Panc1 (cell line): ENCODE data around the gene ZNF433.

Source experiments
- POLR2AphosphoS5 ChIP-seq: IDR thresholded peaks from 2 replicates; pipeline ENCODE4 v1.6.1; 2012; ENCODE audit warnings: mild to moderate bottlenecking, low read depth, low read length, moderate library complexity
- TCF7L2 ChIP-seq: IDR thresholded peaks from 2 replicates; pipeline ENCODE4 v1.6.1; 2011; ENCODE audit warnings: mild to moderate bottlenecking, low read depth, low read length, inconsistent platforms
- TF ChIP-seq, protein P1 (sequence below): fragments of 450-650 bp; IDR thresholded peaks from 2 replicates; pipeline ENCODE4 v1.5.1; 2017; ENCODE audit warnings: mild to moderate bottlenecking
- TF ChIP-seq, protein P2 (sequence below), 2 experiments: IDR thresholded peaks; 2 replicates each; pipeline ENCODE4 v1.6.1; 2011 to 2012; ENCODE audit warnings: low read depth in 2 of 2, control low read depth in 1 of 2, low read length in 1 of 2, mild to moderate bottlenecking in 1 of 2, moderate library complexity in 1 of 2; ENCODE audit not compliant: insufficient read depth in 1 of 2

DNA sequence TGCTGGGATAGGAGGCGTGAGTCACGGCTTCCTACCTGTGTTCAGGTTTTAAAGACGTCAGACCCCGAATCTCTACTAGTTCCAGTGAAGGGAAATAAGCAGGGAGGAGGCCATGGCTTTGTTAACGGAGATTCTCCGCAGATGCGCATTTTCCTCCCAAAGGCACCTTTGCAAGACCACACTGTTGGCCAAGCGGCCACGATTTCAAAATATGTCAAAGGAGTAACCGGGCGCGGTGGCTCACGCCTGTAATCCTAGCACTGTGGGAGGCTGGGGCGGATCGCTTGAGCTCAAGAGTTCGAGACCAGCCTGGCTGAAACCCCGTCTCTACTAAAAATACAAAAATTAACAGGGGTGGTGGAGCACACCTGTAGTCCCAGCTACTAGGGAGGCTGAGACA lies 48.7 kb downstream of the ZNF433 start:
- TF ChIP-seq TCF7L2 (no peak), POLR2AphosphoS5 (no peak)
- TF ChIP-seq, protein P1, sequence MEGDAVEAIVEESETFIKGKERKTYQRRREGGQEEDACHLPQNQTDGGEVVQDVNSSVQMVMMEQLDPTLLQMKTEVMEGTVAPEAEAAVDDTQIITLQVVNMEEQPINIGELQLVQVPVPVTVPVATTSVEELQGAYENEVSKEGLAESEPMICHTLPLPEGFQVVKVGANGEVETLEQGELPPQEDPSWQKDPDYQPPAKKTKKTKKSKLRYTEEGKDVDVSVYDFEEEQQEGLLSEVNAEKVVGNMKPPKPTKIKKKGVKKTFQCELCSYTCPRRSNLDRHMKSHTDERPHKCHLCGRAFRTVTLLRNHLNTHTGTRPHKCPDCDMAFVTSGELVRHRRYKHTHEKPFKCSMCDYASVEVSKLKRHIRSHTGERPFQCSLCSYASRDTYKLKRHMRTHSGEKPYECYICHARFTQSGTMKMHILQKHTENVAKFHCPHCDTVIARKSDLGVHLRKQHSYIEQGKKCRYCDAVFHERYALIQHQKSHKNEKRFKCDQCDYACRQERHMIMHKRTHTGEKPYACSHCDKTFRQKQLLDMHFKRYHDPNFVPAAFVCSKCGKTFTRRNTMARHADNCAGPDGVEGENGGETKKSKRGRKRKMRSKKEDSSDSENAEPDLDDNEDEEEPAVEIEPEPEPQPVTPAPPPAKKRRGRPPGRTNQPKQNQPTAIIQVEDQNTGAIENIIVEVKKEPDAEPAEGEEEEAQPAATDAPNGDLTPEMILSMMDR = no peak
- TF ChIP-seq, protein P2, sequence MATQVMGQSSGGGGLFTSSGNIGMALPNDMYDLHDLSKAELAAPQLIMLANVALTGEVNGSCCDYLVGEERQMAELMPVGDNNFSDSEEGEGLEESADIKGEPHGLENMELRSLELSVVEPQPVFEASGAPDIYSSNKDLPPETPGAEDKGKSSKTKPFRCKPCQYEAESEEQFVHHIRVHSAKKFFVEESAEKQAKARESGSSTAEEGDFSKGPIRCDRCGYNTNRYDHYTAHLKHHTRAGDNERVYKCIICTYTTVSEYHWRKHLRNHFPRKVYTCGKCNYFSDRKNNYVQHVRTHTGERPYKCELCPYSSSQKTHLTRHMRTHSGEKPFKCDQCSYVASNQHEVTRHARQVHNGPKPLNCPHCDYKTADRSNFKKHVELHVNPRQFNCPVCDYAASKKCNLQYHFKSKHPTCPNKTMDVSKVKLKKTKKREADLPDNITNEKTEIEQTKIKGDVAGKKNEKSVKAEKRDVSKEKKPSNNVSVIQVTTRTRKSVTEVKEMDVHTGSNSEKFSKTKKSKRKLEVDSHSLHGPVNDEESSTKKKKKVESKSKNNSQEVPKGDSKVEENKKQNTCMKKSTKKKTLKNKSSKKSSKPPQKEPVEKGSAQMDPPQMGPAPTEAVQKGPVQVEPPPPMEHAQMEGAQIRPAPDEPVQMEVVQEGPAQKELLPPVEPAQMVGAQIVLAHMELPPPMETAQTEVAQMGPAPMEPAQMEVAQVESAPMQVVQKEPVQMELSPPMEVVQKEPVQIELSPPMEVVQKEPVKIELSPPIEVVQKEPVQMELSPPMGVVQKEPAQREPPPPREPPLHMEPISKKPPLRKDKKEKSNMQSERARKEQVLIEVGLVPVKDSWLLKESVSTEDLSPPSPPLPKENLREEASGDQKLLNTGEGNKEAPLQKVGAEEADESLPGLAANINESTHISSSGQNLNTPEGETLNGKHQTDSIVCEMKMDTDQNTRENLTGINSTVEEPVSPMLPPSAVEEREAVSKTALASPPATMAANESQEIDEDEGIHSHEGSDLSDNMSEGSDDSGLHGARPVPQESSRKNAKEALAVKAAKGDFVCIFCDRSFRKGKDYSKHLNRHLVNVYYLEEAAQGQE (IDR thresholded peaks at IDR 0.05; ENCODE audit: insufficient read depth in 1 of 2, low read depth in 2 of 2, low read length in 1 of 2) = no peak
